ENCODE data around the gene ST8SIA4.

ST8SIA4 gene

GRCh38 chr5:100889165-100889743 is 13.8 kb downstream of the ST8SIA4 start:
- Histone ChIP-seq H3K36me3 (ENCODE audit: control insufficient read depth, insufficient read depth, low read length) (no peaks in the 10 kb centered on the region), H2BK5ac (ENCODE audit: low read length) (no peak overlapping the region), H3K79me1 (ENCODE audit: low read length) (no peaks in the 10 kb centered on the region), H3K23ac (ENCODE audit: low read length) (no peak overlapping the region), H3K4me1 (ENCODE audit: control insufficient read depth, low read depth, low read length) (no peaks in the 10 kb centered on the region), H3K27me3 (ENCODE audit: insufficient read depth, low read length, poor library complexity) (no peaks in the 10 kb centered on the region), H4K5ac (ENCODE audit: low read length) (no peak overlapping the region), H3K4ac (ENCODE audit: low read depth, low read length) (no peak overlapping the region), H3K18ac (ENCODE audit: low read length) (no peak overlapping the region), H3K79me2 (ENCODE audit: control insufficient read depth, insufficient read depth, low read length) (no peaks in the 10 kb centered on the region), H2AK5ac (ENCODE audit: low read length) (no peak overlapping the region), H3K27ac (ENCODE audit: low read depth, low read length) (no peak overlapping the region), H2BK15ac (replicated peaks; ENCODE audit: low read depth) (no peak overlapping the region), H3K9ac (ENCODE audit: low read length) (no peak overlapping the region), H3K56ac (ENCODE audit: low read length) (no peak overlapping the region), H2BK120ac (ENCODE audit: low read depth, low read length) (no peak overlapping the region), H4K8ac (ENCODE audit: low read depth, low read length) (no peak overlapping the region), H3K4me2 (ENCODE audit: low read length) (no peak overlapping the region), H3K4me3 (ENCODE audit: low read length) (no peak overlapping the region)
- no peak for DNase-seq
- WGBS (ENCODE audit: extremely low coverage, insufficient coverage, low lambda C conversion rate) = no CpG with 5 or more reads among the region's 4 CpGs

GRCh38 chr5:100877274-100877673 is 25.8 kb downstream of the ST8SIA4 start:
- no peak overlapping the region for H3K4ac ChIP-seq (ENCODE audit: low read depth, low read length)
- no peak overlapping the region for H2BK15ac ChIP-seq (replicated peaks; ENCODE audit: low read depth)
- H3K4me3 ChIP-seq (ENCODE audit: low read length) = no peak overlapping the region
- H3K56ac ChIP-seq (ENCODE audit: low read length) = no peak overlapping the region
- H3K79me2 ChIP-seq (ENCODE audit: control insufficient read depth, insufficient read depth, low read length) = no peaks in the 10 kb centered on the region
- H3K36me3 ChIP-seq (ENCODE audit: control insufficient read depth, insufficient read depth, low read length) = no peaks in the 10 kb centered on the region
- H3K23ac ChIP-seq (ENCODE audit: low read length) = no peak overlapping the region
- WGBS (ENCODE audit: extremely low coverage, insufficient coverage, low lambda C conversion rate) = no CpG with 5 or more reads among the region's 2 CpGs
- H2BK5ac ChIP-seq (ENCODE audit: low read length) = no peak overlapping the region
- H3K27ac ChIP-seq (ENCODE audit: low read depth, low read length) = no peak overlapping the region
- H3K27me3 ChIP-seq (ENCODE audit: insufficient read depth, low read length, poor library complexity) = no peaks in the 10 kb centered on the region
- H4K8ac ChIP-seq (ENCODE audit: low read depth, low read length) = no peak overlapping the region
- no peak overlapping the region for H3K4me2 ChIP-seq (ENCODE audit: low read length)
- H2AK5ac ChIP-seq (ENCODE audit: low read length) = no peak overlapping the region
- DNase-seq = no peak
- no peak overlapping the region for H3K18ac ChIP-seq (ENCODE audit: low read length)
- no peaks in the 10 kb centered on the region for H3K4me1 ChIP-seq (ENCODE audit: control insufficient read depth, low read depth, low read length)
- H2BK120ac ChIP-seq (ENCODE audit: low read depth, low read length) = no peak overlapping the region
- no peak overlapping the region for H3K9ac ChIP-seq (ENCODE audit: low read length)
- H4K5ac ChIP-seq (ENCODE audit: low read length) = no peak overlapping the region
- no peaks in the 10 kb centered on the region for H3K79me1 ChIP-seq (ENCODE audit: low read length)

- WGBS (ENCODE audit: extremely low coverage, insufficient coverage, low lambda C conversion rate) = no CpG with 5 or more reads among the region's 2 CpGs
- Histone ChIP-seq H3K36me3 (ENCODE audit: control insufficient read depth, insufficient read depth, low read length) (no peaks in the 10 kb centered on the region), H2BK120ac (ENCODE audit: low read depth, low read length) (no peak overlapping the region), H2AK5ac (ENCODE audit: low read length) (no peak overlapping the region), H3K27me3 (ENCODE audit: insufficient read depth, low read length, poor library complexity) (no peaks in the 10 kb centered on the region), H3K4me3 (ENCODE audit: low read length) (no peak overlapping the region), H3K4me1 (ENCODE audit: control insufficient read depth, low read depth, low read length) (no peaks in the 10 kb centered on the region), H3K9ac (ENCODE audit: low read length) (no peak overlapping the region), H2BK15ac (replicated peaks; ENCODE audit: low read depth) (no peak overlapping the region), H3K79me2 (ENCODE audit: control insufficient read depth, insufficient read depth, low read length) (no peaks in the 10 kb centered on the region), H3K23ac (ENCODE audit: low read length) (no peak overlapping the region), H2BK5ac (ENCODE audit: low read length) (no peak overlapping the region), H3K27ac (ENCODE audit: low read depth, low read length) (no peak overlapping the region), H3K4ac (ENCODE audit: low read depth, low read length) (no peak overlapping the region), H4K5ac (ENCODE audit: low read length) (no peak overlapping the region), H3K79me1 (ENCODE audit: low read length) (no peaks in the 10 kb centered on the region), H3K18ac (ENCODE audit: low read length) (no peak overlapping the region), H3K4me2 (ENCODE audit: low read length) (no peak overlapping the region), H4K8ac (ENCODE audit: low read depth, low read length) (no peak overlapping the region), H3K56ac (ENCODE audit: low read length) (no peak overlapping the region)
- DNase-seq = no peak
Measured at GRCh38 chr5:100872408-100873190, 30.5 kb downstream of the ST8SIA4 start.

- Histone ChIP-seq H3K36me3 (ENCODE audit: control insufficient read depth, insufficient read depth, low read length) (no peaks in the 10 kb centered on the region), H4K8ac (ENCODE audit: low read depth, low read length) (no peak overlapping the region), H2BK15ac (replicated peaks; ENCODE audit: low read depth) (no peak overlapping the region), H3K27ac (ENCODE audit: low read depth, low read length) (no peak overlapping the region), H3K4me2 (ENCODE audit: low read length) (no peak overlapping the region), H3K23ac (ENCODE audit: low read length) (no peak overlapping the region), H3K27me3 (ENCODE audit: insufficient read depth, low read length, poor library complexity) (no peaks in the 10 kb centered on the region), H3K9ac (ENCODE audit: low read length) (no peak overlapping the region), H3K4me3 (ENCODE audit: low read length) (no peak overlapping the region), H2BK120ac (ENCODE audit: low read depth, low read length) (no peak overlapping the region), H3K56ac (ENCODE audit: low read length) (no peak overlapping the region), H2AK5ac (ENCODE audit: low read length) (no peak overlapping the region), H4K5ac (ENCODE audit: low read length) (no peak overlapping the region), H3K79me2 (ENCODE audit: control insufficient read depth, insufficient read depth, low read length) (no peaks in the 10 kb centered on the region), H3K18ac (ENCODE audit: low read length) (no peak overlapping the region), H3K4ac (ENCODE audit: low read depth, low read length) (no peak overlapping the region), H3K79me1 (ENCODE audit: low read length) (no peaks in the 10 kb centered on the region), H2BK5ac (ENCODE audit: low read length) (no peak overlapping the region), H3K4me1 (ENCODE audit: control insufficient read depth, low read depth, low read length) (no peaks in the 10 kb centered on the region)
- no peak for DNase-seq
- 100% methylated on average over 1 of the region's 3 CpGs for WGBS (ENCODE audit: extremely low coverage, insufficient coverage, low lambda C conversion rate)
Measured at GRCh38 chr5:100867039-100867562, 36.0 kb downstream of the ST8SIA4 start.

- no peak overlapping the region for H3K4me2 ChIP-seq (ENCODE audit: low read length)
- no peaks in the 10 kb centered on the region for H3K79me1 ChIP-seq (ENCODE audit: low read length)
- H3K56ac ChIP-seq (ENCODE audit: low read length) = no peak overlapping the region
- H2BK15ac ChIP-seq (replicated peaks; ENCODE audit: low read depth) = no peak overlapping the region
- H4K8ac ChIP-seq (ENCODE audit: low read depth, low read length) = no peak overlapping the region
- no peak overlapping the region for H4K5ac ChIP-seq (ENCODE audit: low read length)
- no peak overlapping the region for H2BK120ac ChIP-seq (ENCODE audit: low read depth, low read length)
- no peak overlapping the region for H3K4ac ChIP-seq (ENCODE audit: low read depth, low read length)
- no peak overlapping the region for H3K18ac ChIP-seq (ENCODE audit: low read length)
- H3K27me3 ChIP-seq (ENCODE audit: insufficient read depth, low read length, poor library complexity) = no peaks in the 10 kb centered on the region
- no peaks in the 10 kb centered on the region for H3K4me1 ChIP-seq (ENCODE audit: control insufficient read depth, low read depth, low read length)
- no peak overlapping the region for H3K9ac ChIP-seq (ENCODE audit: low read length)
- H3K27ac ChIP-seq (ENCODE audit: low read depth, low read length) = no peak overlapping the region
- no peak overlapping the region for H3K4me3 ChIP-seq (ENCODE audit: low read length)
- no peaks in the 10 kb centered on the region for H3K79me2 ChIP-seq (ENCODE audit: control insufficient read depth, insufficient read depth, low read length)
- no CpG with 5 or more reads among the region's 2 CpGs for WGBS (ENCODE audit: extremely low coverage, insufficient coverage, low lambda C conversion rate)
- H3K36me3 ChIP-seq (ENCODE audit: control insufficient read depth, insufficient read depth, low read length) = no peaks in the 10 kb centered on the region
- no peak overlapping the region for H2BK5ac ChIP-seq (ENCODE audit: low read length)
- no peak overlapping the region for H2AK5ac ChIP-seq (ENCODE audit: low read length)
- no peak for DNase-seq
- H3K23ac ChIP-seq (ENCODE audit: low read length) = no peak overlapping the region
Measured at GRCh38 chr5:100864931-100865330, 38.2 kb downstream of the ST8SIA4 start.
